HUDEP-2 (cell line): Measurements from ENCODE around the gene SMC5.
A peak's percentile ranks its signal among the peaks of the same experiment; 100 is the strongest.
"Not testable (repeated sequence)": the region's sequence is repeated elsewhere in the genome, so short reads cannot be mapped to it uniquely, and the experiment has no call there.

Experiments
- DNase-seq, 76 experiments: peaks; one replicate each; lab custom pipeline; 2025; ENCODE audit not compliant: unreplicated experiment in 76 of 76; lab: John Stamatoyannopoulos, UW

Gene SMC5

GRCh38 chr9:70355801-70356200 is 97.0 kb downstream of the SMC5 start:
- no peak for DNase-seq

DNA sequence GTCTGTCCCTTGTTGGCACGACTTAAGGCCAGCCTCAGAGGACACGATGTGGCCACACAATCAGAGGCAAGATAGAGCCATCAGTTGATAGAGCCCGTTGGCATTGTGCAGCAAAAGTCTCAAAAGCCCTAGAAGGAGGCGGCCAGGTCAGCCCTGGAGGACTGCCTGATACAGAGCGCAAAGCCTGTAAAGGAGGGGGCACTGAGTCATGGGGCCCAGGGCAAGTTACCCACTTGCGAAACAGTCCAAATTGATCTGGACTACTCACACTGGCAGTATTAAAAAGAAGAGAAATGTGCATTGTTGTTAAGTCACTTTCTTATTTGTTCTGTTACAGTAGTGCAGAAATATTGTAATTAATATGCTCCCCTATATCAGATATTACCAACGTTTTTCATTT is 104.2 kb downstream of the SMC5 start:
- no peak for DNase-seq

GRCh38 chr9:70363760-70364159 is 105.0 kb downstream of the SMC5 start:
- DNase-seq = no peak

DNA sequence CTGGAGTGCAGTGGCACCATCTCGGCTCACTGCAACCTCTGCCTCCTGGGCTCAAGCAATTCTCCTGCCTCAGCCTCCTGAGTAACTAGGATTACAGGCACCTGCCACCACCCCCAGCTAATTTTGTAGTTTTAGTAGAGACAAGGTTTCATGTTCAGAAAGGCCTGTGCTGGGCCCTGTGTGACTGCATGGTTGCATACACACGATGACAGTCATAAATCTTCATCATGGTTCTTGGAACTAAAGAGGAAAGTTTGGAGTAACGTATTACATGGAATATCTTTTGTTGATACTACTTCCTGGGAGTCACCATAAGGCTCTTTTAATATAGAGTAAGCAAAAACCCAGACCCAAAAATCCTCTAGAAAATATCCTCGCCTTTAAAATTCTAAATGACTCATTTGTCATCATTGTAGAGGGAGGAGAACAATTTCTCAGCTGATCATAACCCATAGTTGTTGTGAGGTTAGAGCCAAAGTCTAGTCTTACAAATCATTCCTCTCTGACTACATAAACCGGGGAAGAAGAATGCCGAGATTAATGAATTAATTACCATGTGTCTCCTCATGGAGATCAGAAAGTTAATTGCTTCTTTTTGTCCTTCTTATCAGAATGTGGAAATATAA is 108.6 kb downstream of the SMC5 start:
- DNase-seq = no peak

- DNase-seq = no peak
Measured at GRCh38 chr9:70374962-70375618, 116.3 kb downstream of the SMC5 start.

DNA sequence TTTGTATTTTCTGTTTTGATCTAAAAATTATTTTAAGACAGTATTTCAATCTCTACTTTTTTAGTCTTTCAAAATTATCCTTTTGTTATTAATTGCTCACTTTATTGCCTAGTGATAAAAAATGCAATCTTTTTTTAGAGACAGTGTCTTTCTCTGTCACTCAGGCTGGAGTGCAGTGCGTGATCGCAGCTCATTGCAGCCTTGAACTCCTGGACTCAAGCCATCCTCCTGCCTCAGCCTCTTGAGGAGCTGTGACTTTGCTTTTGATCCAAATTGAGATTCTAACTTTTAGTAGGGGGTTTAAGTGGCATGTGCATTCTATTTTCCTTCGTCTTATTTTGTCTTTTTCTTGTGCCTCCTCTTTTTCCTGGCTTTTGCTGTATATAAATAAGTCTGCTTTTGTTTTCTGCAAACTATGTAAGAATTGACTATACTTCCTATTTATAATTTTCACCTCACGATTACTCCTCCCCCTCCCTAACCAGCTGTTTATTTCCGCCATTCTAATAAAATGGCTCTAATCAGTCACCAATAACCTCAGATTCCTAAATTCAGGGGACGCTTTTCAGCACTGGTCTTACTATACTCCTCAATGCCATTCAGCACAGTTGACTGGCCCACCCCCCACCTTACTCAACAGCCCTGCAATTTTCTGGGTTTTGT is 123.4 kb downstream of the SMC5 start:
- no peak for DNase-seq

DNA sequence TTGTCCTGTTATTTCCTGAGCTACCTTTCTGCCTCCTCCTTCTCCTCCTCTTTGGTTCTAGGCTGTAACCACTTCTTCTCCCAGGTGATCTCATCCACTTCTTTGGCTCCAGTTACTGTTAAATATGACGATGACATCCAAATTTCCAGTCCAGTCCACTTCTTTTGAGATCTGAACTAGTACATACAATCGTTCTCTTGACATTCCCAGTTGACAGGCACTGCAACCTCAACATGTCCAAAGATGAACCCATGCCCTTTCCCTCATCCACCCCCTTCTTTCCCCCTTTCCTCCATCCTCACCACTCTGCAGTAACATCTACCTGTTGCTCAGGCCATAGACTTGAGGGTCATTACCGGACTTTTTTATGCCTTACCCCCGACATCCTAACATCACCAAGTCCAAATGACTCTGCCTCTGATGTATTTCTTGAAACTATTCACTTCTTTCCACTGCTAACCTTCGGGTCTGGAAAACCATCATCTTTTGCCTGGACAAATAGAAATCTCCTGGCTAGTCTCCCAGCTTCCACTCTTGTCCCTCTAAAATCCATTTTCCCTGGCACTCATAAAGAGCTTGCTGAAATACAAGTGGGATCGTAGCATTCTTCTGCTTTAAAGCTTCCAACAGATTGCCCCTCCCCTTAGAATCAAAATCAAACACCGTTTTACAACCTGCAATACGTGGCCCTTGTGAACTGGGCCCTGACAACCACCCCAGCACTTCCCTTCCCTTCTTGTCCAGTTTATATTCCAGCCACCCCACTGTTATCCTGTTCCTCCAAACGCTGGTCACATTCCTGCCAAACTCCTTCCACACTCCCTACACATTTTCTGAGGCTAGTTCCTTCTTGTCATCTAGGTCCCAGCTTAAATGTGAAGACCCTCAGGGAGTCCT is 124.2 kb downstream of the SMC5 start:
- DNase-seq = no peak

DNA sequence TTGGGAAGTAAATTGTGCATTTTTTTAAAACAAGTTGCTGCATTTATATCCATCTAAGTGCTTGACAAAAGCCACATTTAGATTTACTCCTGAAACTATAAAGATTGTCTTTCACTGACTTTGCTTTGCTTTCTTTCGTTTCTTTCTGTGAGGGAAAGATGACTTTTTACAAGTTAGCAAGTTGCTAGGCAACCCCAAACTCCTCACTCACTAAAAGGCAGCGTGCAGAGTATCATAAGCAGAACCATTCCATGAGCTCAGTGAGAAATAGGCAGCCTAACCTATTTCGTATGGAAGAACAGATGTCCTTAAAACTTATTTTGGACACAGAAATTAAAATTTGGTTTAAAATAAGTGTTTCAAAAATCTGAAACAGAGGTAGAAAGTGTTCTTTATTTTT is 126.6 kb downstream of the SMC5 start:
- DNase-seq = no peak

- no peak for DNase-seq
Measured at GRCh38 chr9:70387663-70388062, 128.9 kb downstream of the SMC5 start.

DNA sequence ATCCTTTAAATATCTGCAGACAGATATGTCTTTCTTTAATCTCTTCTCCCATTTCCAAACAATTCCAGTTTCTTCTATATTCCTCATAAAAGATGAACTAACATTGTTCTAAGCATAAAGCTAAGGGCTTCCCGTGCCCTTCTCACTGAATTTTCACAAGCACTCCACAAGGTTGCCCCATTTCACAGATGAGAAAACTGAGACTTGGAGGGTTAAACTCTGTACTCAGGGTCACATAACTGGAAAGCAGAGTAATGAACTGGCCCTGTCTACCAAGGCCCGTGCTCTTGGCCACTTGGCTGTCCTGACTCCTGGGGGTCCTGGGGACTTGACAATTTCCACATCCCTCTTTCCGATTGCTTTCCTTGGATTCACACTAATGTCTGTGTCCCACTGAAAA is 130.4 kb downstream of the SMC5 start:
- DNase-seq = no peak

DNA sequence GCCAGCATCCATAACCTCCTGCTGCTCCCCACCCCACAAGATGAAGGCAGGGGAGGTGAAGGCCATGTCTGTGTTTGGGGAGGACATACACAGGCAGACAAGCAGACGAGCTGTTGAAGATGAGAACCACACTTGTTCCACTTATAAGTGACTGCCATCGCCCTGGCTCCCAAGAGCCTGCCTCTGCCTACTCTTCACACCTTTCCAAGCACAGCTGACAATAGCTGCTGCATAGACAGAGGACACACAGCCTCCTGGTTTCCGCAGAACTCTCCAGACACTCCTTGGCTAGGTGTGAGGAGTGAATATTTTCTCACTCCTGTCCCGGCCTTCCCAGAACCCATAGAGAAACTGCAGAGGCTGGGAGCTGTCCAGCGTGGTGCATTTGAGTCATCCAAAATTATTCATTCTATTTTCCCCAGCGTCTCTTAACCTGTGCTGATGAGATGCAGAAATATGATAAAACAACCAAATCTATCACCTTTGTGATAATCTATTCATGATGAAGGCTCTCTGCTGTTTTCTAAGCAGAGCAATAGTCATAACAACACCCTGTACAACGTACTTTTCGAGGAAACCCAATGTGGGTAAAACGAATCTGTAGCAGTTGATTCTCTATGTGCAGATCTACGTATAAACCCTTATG is 131.0 kb downstream of the SMC5 start:
- DNase-seq = no peak

DNA sequence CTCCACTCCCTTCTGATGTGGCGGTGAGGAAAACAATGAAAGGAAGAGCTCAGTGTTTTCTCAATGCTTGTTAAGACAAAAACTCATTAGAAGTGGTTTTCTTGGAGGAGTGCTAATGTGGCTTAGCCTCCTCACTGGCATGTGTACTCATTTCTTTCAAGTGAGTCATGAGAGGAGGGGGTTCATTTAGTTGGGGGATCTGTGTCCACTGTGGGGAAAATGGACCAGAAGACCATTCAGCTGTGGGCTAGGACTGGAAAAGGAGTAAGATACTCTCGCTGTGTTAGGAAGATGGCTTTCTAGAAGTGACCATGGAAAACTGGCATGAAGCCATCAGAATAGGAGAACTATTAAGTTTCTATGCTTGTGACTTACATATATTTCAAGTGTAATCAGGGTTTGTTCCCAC is 132.2 kb downstream of the SMC5 start:
- DNase-seq = no peak

- DNase-seq = peak in 10 of 76 experiments; percentile 3 to 34 (median 20)
Measured at GRCh38 chr9:70392189-70392588, 133.4 kb downstream of the SMC5 start.

DNA sequence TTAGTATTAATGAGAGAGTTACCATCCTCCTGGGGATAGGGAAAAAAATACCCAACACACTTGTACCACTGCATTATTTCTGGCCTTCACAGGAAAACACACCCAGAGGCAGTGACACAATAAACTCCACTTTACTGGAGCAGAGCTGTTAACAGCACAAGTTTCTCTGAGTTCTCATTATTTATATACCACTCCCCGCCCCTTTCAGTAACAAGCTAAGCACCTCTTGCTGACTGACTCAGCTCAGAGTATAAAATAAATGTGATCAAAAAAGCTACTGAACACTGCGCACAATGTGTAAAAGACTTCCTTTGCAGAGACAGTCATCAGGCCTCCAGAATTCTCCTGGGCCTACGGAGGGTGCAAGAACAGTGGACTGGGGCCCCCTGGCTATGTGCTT is 134.1 kb downstream of the SMC5 start:
- no peak for DNase-seq

DNA sequence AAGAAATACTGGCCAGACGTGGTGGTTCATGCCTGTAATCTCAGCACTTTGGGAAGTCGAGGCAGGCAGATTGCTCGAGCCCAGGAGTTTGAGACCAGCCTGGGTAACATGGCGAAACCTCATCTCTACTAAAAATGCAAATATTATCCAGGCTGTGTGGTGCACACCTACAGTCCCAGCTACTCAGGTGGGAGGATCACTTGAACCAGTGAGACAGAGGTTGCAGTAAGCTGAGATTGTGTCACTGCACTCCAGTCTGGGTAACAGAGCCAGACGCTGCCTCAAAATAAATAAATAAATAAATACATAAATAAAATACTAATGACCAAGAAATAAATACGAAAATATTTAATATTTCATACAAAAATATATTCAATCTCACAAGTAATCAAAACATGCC is 136.9 kb downstream of the SMC5 start:
- DNase-seq = no peak

DNA sequence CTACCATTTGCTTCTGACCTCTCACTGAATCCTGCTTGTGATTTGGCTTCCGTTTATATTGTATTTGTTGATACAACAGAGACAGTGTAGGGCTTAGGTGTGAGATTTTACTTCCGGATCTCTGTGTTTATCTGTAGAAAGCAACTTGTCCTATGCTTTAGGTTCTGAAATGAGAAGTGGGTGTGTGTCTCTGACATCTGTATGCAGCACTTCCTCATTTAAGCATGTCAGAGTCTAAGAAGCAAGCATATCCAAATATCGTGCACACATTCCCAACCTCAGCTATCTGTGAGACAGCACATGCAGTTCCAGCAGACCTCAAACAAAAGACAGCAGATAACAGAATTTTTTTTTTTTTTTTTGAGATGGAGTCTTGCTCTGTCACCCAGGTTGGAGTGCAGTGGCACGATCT is 139.4 kb downstream of the SMC5 start:
- DNase-seq = peak in 72 of 76 experiments; percentile 8 to 96 (median 69)

DNA sequence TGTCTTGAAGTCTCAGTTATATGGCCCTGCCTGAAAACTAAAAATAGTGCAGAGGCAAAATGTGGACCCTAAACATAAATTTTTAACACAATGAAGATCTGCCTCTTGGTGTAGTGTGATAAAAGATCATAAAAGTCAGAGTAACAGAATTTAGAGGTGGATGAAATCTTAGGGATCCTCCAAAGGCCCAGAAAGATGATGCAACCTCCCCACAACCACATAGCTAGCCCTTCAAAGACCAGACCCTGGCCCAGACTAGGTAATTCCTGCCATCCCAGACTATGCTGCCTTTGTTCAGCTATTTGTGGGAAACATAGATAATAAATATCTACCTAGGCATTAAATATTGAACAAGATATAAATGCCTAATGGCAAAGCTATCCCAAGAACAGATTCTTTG is 140.4 kb downstream of the SMC5 start:
- no peak for DNase-seq

DNA sequence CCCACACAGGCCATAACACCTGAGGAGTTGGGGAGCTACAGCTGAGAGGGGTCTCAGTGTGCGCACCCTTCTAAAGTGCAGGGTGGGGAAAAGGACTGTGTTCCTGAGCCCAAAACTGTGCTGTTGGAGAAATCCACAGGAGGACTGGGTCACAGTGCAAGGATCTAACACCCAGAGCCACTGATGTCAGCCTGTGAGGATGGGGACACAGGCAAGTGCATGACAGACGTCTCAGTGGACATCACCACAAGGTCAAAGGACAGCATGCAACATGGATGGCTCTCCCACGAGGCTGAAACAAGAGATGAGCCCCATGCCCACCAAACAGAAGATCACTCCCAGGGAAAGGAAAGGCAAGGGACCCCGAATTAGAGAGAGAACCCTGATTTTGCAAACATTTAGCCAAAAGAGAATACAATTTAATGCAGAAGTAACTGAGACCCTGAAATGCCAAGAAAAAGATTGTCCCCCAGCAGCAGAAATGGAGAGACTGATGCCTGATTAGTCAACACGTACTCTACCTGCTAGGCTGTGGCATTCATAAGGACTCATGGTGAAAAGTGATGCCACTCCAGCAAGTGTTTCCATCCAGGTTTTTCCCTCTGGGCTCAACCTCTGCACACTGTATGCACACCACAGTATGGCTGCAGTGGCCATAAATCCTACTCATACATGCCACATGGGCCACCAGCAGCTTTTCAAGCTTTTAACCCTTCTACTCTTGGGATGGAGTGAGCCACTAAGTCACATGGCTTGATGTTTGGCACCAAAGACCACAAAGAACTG is 141.5 kb downstream of the SMC5 start:
- no peak for DNase-seq

DNA sequence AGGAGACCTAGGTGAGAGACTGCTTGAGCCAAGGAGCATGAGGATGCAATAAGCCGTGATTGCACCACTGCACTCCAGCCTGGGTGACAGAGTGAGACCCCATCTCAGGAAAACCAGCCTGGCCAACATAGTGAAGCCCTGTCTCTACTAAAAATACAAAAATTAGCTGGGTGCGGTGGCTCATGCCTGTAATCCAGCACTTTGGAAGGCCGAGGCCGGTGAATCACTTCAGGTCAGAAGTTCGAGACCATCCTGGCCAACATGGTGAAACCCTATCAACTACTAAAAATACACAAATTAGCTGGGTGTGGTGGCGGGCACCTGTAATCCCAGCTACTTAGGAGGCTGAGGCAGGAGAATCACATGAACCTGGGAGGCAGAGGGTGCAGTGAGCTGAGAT is 142.5 kb downstream of the SMC5 start:
- DNase-seq = not testable (repeated sequence)

GRCh38 chr9:70402213-70402612 is 143.4 kb downstream of the SMC5 start:
- no peak for DNase-seq
